ENCODE measurements around the gene ABCA9. TPM values are rescaled to one million over a fixed set of nuclear protein-coding genes. Genes with fewer than 3 reads are reported as not detected.
"Not testable (repeated sequence)": the region's sequence is repeated elsewhere in the genome, so short reads cannot be mapped to it uniquely, and the experiment has no call there.

ABCA9 gene
- total RNA-seq, 1 donor from 2014 or later: 0.16 TPM

DNA sequence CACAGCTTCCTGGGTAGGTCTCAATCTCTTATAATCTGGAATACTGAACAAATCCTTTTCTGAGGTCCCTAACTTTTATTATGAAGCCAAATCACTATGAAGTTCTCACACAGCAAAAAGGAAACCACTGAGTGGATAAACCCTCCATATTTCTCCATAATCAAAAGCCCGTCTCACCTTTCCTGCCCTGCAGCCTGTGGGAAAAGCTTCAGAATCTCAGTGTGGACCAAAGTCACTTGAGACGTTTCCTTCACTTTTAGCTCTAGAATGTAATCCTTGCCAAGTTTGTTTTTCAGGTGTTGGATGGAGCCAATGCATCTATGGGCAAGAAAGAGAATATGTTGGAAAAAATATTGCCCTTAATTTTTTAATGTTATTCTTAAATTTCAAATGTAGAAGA is 22.0 kb upstream of the ABCA9 start:
- H3K36me3 ChIP-seq (ENCODE audit: insufficient read depth, low read length): no peaks in the 10 kb centered on the region
- H3K9me3 Mint-ChIP-seq (ENCODE audit: unreplicated experiment): peaks cover 3% of the 10 kb centered on the region
- no peaks in the 10 kb centered on the region for H3K27me3 Mint-ChIP-seq (ENCODE audit: low read depth, unreplicated experiment)
- H3K4me1 ChIP-seq (ENCODE audit: insufficient read depth, low read length): no peaks in the 10 kb centered on the region
- no peak overlapping the region for H3K4me3 ChIP-seq (ENCODE audit: insufficient read depth, low read depth, low read length)
- H4K20me1 ChIP-seq (ENCODE audit: insufficient read depth, low read length): no peaks in the 10 kb centered on the region
- no peak overlapping the region for H3K4me2 ChIP-seq (ENCODE audit: low read length)
- no peak for TF ChIP-seq EZH2 (IDR thresholded peaks at IDR 0.05; ENCODE audit: insufficient read depth, low read length)
- TF ChIP-seq, protein P1, sequence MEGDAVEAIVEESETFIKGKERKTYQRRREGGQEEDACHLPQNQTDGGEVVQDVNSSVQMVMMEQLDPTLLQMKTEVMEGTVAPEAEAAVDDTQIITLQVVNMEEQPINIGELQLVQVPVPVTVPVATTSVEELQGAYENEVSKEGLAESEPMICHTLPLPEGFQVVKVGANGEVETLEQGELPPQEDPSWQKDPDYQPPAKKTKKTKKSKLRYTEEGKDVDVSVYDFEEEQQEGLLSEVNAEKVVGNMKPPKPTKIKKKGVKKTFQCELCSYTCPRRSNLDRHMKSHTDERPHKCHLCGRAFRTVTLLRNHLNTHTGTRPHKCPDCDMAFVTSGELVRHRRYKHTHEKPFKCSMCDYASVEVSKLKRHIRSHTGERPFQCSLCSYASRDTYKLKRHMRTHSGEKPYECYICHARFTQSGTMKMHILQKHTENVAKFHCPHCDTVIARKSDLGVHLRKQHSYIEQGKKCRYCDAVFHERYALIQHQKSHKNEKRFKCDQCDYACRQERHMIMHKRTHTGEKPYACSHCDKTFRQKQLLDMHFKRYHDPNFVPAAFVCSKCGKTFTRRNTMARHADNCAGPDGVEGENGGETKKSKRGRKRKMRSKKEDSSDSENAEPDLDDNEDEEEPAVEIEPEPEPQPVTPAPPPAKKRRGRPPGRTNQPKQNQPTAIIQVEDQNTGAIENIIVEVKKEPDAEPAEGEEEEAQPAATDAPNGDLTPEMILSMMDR (IDR thresholded peaks at IDR 0.05; ENCODE audit: insufficient read depth, low read depth, low read length): no peak
- peaks cover 4% of the 10 kb centered on the region for H3K9me3 ChIP-seq (ENCODE audit: insufficient read depth, low read depth, low read length)
- no peaks in the 10 kb centered on the region for H3K36me3 Mint-ChIP-seq (ENCODE audit: low read depth, unreplicated experiment)
- H3K79me2 ChIP-seq (ENCODE audit: insufficient read depth, low read length): no peaks in the 10 kb centered on the region
- no peak overlapping the region for H3K4me3 Mint-ChIP-seq (ENCODE audit: unreplicated experiment)
- no peaks in the 10 kb centered on the region for H3K27me3 ChIP-seq (ENCODE audit: insufficient read depth, low read length)
- H2AFZ ChIP-seq (ENCODE audit: low read depth, low read length): no peak overlapping the region
- H3K9ac ChIP-seq (ENCODE audit: low read length): no peak overlapping the region
- DNase-seq (ENCODE audit: low read depth): no peak
- no peak overlapping the region for H3K27ac ChIP-seq (ENCODE audit: low read depth, low read length)
- FAIRE-seq: no peak
- no peaks in the 10 kb centered on the region for H3K4me1 Mint-ChIP-seq (ENCODE audit: low read depth, unreplicated experiment)
- H3K27ac Mint-ChIP-seq (ENCODE audit: unreplicated experiment): no peak overlapping the region

DNA sequence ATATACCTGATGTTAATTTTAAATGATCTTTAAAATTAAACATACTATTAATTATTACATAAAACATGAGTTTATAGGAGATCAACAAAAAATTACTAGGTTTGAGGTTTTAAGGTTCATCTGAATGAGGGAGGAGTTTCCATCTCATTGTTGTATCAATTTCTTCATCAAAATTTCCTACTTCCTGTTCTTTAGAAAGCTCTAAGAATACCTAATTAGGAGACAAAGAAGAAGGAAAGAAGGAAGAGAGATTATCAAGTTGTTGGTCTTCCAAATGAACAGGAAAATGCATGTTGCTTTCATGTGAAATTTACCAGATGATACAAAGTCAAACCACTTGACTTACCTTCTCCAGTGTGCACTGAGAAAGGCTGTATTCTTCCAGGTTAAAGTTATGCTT is 18.1 kb upstream of the ABCA9 start:
- TF ChIP-seq EZH2 (IDR thresholded peaks at IDR 0.05; ENCODE audit: insufficient read depth, low read length): no peak
- TF ChIP-seq, protein P1 (IDR thresholded peaks at IDR 0.05; ENCODE audit: insufficient read depth, low read depth, low read length): no peak
- Histone ChIP-seq H3K36me3 (ENCODE audit: insufficient read depth, low read length) (no peaks in the 10 kb centered on the region), H3K4me3 (ENCODE audit: insufficient read depth, low read depth, low read length) (no peak overlapping the region), H3K9me3 (ENCODE audit: insufficient read depth, low read depth, low read length) (peaks cover 4% of the 10 kb centered on the region), H3K27ac (ENCODE audit: low read depth, low read length) (no peak overlapping the region), H3K4me1 (ENCODE audit: insufficient read depth, low read length) (no peaks in the 10 kb centered on the region), H3K9ac (ENCODE audit: low read length) (no peak overlapping the region), H3K4me2 (ENCODE audit: low read length) (no peak overlapping the region), H4K20me1 (ENCODE audit: insufficient read depth, low read length) (no peaks in the 10 kb centered on the region), H3K79me2 (ENCODE audit: insufficient read depth, low read length) (no peaks in the 10 kb centered on the region), H3K27me3 (ENCODE audit: insufficient read depth, low read length) (no peaks in the 10 kb centered on the region), H2AFZ (ENCODE audit: low read depth, low read length) (no peak overlapping the region)
- Mint-ChIP-seq H3K9me3 (ENCODE audit: unreplicated experiment) (peaks cover 3% of the 10 kb centered on the region), H3K4me1 (ENCODE audit: low read depth, unreplicated experiment) (no peaks in the 10 kb centered on the region), H3K27ac (ENCODE audit: unreplicated experiment) (no peak overlapping the region), H3K4me3 (ENCODE audit: unreplicated experiment) (no peak overlapping the region), H3K36me3 (ENCODE audit: low read depth, unreplicated experiment) (no peaks in the 10 kb centered on the region), H3K27me3 (ENCODE audit: low read depth, unreplicated experiment) (no peaks in the 10 kb centered on the region)
- no peak for DNase-seq (ENCODE audit: low read depth)
- FAIRE-seq: no peak

DNA sequence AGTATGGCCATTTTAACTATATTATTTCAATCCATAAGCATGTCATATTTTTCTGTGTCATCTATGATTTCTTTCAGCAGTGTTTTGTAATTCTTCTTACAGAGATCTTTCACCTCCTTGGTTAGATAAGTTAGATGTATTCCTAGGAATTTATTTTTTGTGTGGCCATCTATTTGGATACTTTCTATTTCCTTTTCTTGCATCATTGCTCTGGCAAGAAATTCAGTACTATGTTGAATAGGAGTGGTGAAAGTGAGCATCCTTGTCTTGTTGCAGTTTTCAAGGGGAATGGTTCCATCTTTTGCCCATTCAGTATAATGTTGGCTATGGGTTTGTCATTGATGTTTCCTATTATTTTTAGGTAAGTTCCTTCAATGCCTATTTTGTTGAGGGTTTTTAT is 15.1 kb upstream of the ABCA9 start:
- Mint-ChIP-seq H3K4me1 (ENCODE audit: low read depth, unreplicated experiment) (no peaks in the 10 kb centered on the region), H3K4me3 (ENCODE audit: unreplicated experiment) (no peak overlapping the region), H3K9me3 (ENCODE audit: unreplicated experiment) (peaks cover 3% of the 10 kb centered on the region), H3K27me3 (ENCODE audit: low read depth, unreplicated experiment) (no peaks in the 10 kb centered on the region), H3K27ac (ENCODE audit: unreplicated experiment) (no peak overlapping the region), H3K36me3 (ENCODE audit: low read depth, unreplicated experiment) (no peaks in the 10 kb centered on the region)
- FAIRE-seq: no peak
- Histone ChIP-seq H2AFZ (ENCODE audit: low read depth, low read length) (no peak overlapping the region), H3K9me3 (ENCODE audit: insufficient read depth, low read depth, low read length) (no peaks in the 10 kb centered on the region), H3K9ac (ENCODE audit: low read length) (no peak overlapping the region), H4K20me1 (ENCODE audit: insufficient read depth, low read length) (no peaks in the 10 kb centered on the region), H3K4me3 (ENCODE audit: insufficient read depth, low read depth, low read length) (no peak overlapping the region), H3K36me3 (ENCODE audit: insufficient read depth, low read length) (no peaks in the 10 kb centered on the region), H3K27me3 (ENCODE audit: insufficient read depth, low read length) (no peaks in the 10 kb centered on the region), H3K27ac (ENCODE audit: low read depth, low read length) (no peak overlapping the region), H3K79me2 (ENCODE audit: insufficient read depth, low read length) (no peaks in the 10 kb centered on the region), H3K4me1 (ENCODE audit: insufficient read depth, low read length) (no peaks in the 10 kb centered on the region), H3K4me2 (ENCODE audit: low read length) (no peak overlapping the region)
- no peak for DNase-seq (ENCODE audit: low read depth)
- no peak for TF ChIP-seq EZH2 (IDR thresholded peaks at IDR 0.05; ENCODE audit: insufficient read depth, low read length)
- TF ChIP-seq, protein P1 (IDR thresholded peaks at IDR 0.05; ENCODE audit: insufficient read depth, low read depth, low read length): no peak

DNA sequence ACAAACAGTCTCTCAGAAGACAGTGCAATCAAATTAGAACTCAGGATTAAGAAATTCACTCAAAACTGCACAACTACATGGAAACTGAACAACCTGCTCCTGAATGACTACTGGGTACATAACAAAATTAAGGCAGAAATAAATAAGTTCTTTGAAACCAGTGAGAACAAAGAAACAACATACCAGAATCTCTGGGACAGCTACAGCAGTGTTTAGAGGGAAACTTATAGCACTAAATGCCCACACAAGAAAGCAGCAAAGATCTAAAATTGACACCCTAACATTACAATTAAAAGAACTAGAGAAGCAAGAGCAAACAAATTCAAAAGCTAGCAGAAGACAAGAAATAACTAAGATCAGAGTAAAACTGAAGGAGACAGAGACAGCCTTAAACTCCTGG is 12.7 kb upstream of the ABCA9 start:
- DNase-seq (ENCODE audit: low read depth); H3K27ac ChIP-seq (ENCODE audit: low read depth, low read length); H3K79me2 ChIP-seq (ENCODE audit: insufficient read depth, low read length); H4K20me1 ChIP-seq (ENCODE audit: insufficient read depth, low read length); H3K9me3 ChIP-seq (ENCODE audit: insufficient read depth, low read depth, low read length); H3K36me3 ChIP-seq (ENCODE audit: insufficient read depth, low read length); H3K4me1 ChIP-seq (ENCODE audit: insufficient read depth, low read length); H3K36me3 Mint-ChIP-seq (ENCODE audit: low read depth, unreplicated experiment); H3K4me3 Mint-ChIP-seq (ENCODE audit: unreplicated experiment); H3K4me3 ChIP-seq (ENCODE audit: insufficient read depth, low read depth, low read length); H2AFZ ChIP-seq (ENCODE audit: low read depth, low read length); H3K4me2 ChIP-seq (ENCODE audit: low read length); FAIRE-seq; H3K9ac ChIP-seq (ENCODE audit: low read length); H3K27ac Mint-ChIP-seq (ENCODE audit: unreplicated experiment); H3K4me1 Mint-ChIP-seq (ENCODE audit: low read depth, unreplicated experiment); H3K27me3 ChIP-seq (ENCODE audit: insufficient read depth, low read length); H3K9me3 Mint-ChIP-seq (ENCODE audit: unreplicated experiment); H3K27me3 Mint-ChIP-seq (ENCODE audit: low read depth, unreplicated experiment): not testable (repeated sequence)
